Measurements from ENCODE around the gene IL6R. TPM values are rescaled to one million over a fixed set of nuclear protein-coding genes. Genes with fewer than 3 reads are reported as not detected.

IL6R gene
- total and polyA plus RNA-seq, 2 donors (not counting 1 experiment from before 2014, with no cell fraction given) = 3.5 to 5.3 TPM

GRCh38 chr1:154453574-154454352, 48.6 kb downstream of the IL6R start:
- Mint-ChIP-seq H3K27ac (no peak overlapping the region), H3K9me3 (ENCODE audit: insufficient read depth) (no peaks in the 10 kb centered on the region), H3K4me1 (no peaks in the 10 kb centered on the region), H3K27me3 (no peaks in the 10 kb centered on the region), H3K4me3 (no peak overlapping the region)
- 88% methylated on average over 3 of the region's 5 CpGs for WGBS (ENCODE audit: insufficient coverage)
- H3K36me3 ChIP-seq (replicated peaks in 1 of 2; ENCODE audit: control extremely low read depth in 1 of 2, control insufficient read depth in 1 of 2, extremely low read depth in 1 of 2, insufficient read depth in 2 of 2, low read length in 1 of 2) = no peaks in the 10 kb centered on the region
- DNase-seq (no peak), ATAC-seq (ENCODE audit: low read depth) (no peak)
- no peak overlapping the region for H3K9ac ChIP-seq (ENCODE audit: low read length)
- TF ChIP-seq CTCF (IDR thresholded peaks at IDR 0.05) (no peak), EZH2 (IDR thresholded peaks at IDR 0.05; ENCODE audit: borderline replicate concordance, insufficient read depth, low read depth, low read length, poor library complexity, severe bottlenecking) (no peak)
- H3K27me3 ChIP-seq (replicated peaks in 1 of 4; ENCODE audit: control extremely low read depth in 1 of 4, control insufficient read depth in 3 of 4, insufficient read depth in 4 of 4, low read length in 3 of 4) = no peaks in the 10 kb centered on the region
- no peaks in the 10 kb centered on the region for H4K20me1 ChIP-seq (ENCODE audit: control insufficient read depth, insufficient read depth, low read length, poor library complexity, severe bottlenecking)
- H3K79me2 ChIP-seq (ENCODE audit: control insufficient read depth, insufficient read depth, low read length) = no peaks in the 10 kb centered on the region
- H3K4me2 ChIP-seq (replicated peaks; ENCODE audit: low read depth, low read length, poor library complexity, severe bottlenecking) = no peak overlapping the region
- no peak overlapping the region for H2AFZ ChIP-seq (ENCODE audit: insufficient read depth, low read depth, low read length, poor library complexity, severe bottlenecking)
- intact Hi-C loops (cut with micrococcal nuclease) = no loop called here
- ChIA-PET CTCF (no interaction called here), POLR2A (no interaction called here)
- no peaks in the 10 kb centered on the region for H3K9me3 ChIP-seq (ENCODE audit: control extremely low read depth in 1 of 3, control insufficient read depth in 2 of 3, insufficient read depth in 1 of 3, low read length in 2 of 3)
- H3K4me3 ChIP-seq (ENCODE audit: control extremely low read depth in 1 of 5, extremely low read depth in 1 of 5, insufficient read depth in 1 of 5, low read depth in 2 of 5, low read length in 4 of 5) = no peak overlapping the region
- no peaks in the 10 kb centered on the region for H3K4me1 ChIP-seq (ENCODE audit: control insufficient read depth in 2 of 2, insufficient read depth in 2 of 2, low read length in 2 of 2)
- no peak overlapping the region for H3K27ac ChIP-seq (ENCODE audit: low read length in 2 of 2)

- Histone ChIP-seq H3K27ac (ENCODE audit: low read length in 2 of 2) (no peak overlapping the region), H3K27me3 (replicated peaks in 1 of 4; ENCODE audit: control extremely low read depth in 1 of 4, control insufficient read depth in 3 of 4, insufficient read depth in 4 of 4, low read length in 3 of 4) (no peaks in the 10 kb centered on the region), H4K20me1 (ENCODE audit: control insufficient read depth, insufficient read depth, low read length, poor library complexity, severe bottlenecking) (no peaks in the 10 kb centered on the region), H3K4me3 (ENCODE audit: control extremely low read depth in 1 of 5, extremely low read depth in 1 of 5, insufficient read depth in 1 of 5, low read depth in 2 of 5, low read length in 4 of 5) (no peak overlapping the region), H2AFZ (ENCODE audit: insufficient read depth, low read depth, low read length, poor library complexity, severe bottlenecking) (no peak overlapping the region), H3K79me2 (ENCODE audit: control insufficient read depth, insufficient read depth, low read length) (no peaks in the 10 kb centered on the region), H3K9me3 (ENCODE audit: control extremely low read depth in 1 of 3, control insufficient read depth in 2 of 3, insufficient read depth in 1 of 3, low read length in 2 of 3) (no peaks in the 10 kb centered on the region), H3K4me1 (ENCODE audit: control insufficient read depth in 2 of 2, insufficient read depth in 2 of 2, low read length in 2 of 2) (no peaks in the 10 kb centered on the region), H3K36me3 (replicated peaks in 1 of 2; ENCODE audit: control extremely low read depth in 1 of 2, control insufficient read depth in 1 of 2, extremely low read depth in 1 of 2, insufficient read depth in 2 of 2, low read length in 1 of 2) (no peaks in the 10 kb centered on the region), H3K4me2 (replicated peaks; ENCODE audit: low read depth, low read length, poor library complexity, severe bottlenecking) (no peak overlapping the region), H3K9ac (ENCODE audit: low read length) (no peak overlapping the region)
- Mint-ChIP-seq H3K9me3 (ENCODE audit: insufficient read depth) (no peaks in the 10 kb centered on the region), H3K27ac (no peak overlapping the region), H3K27me3 (no peaks in the 10 kb centered on the region), H3K4me3 (no peak overlapping the region), H3K4me1 (no peaks in the 10 kb centered on the region)
- POLR2A ChIA-PET = no interaction called here
- ATAC-seq (ENCODE audit: low read depth) (no peak), DNase-seq (no peak)
- no peak for TF ChIP-seq EZH2 (IDR thresholded peaks at IDR 0.05; ENCODE audit: borderline replicate concordance, insufficient read depth, low read depth, low read length, poor library complexity, severe bottlenecking)
- no peak for TF ChIP-seq CTCF (IDR thresholded peaks at IDR 0.05)
- intact Hi-C loops (cut with micrococcal nuclease) = no loop called here
- CTCF ChIA-PET = interaction anchor here (0.5 to 0.6 kb wide), 2 partner anchors 119 to 347 kb away, joined by 3 to 4 read pairs; no protein-coding TSS in a partner anchor
- WGBS (ENCODE audit: insufficient coverage) = 80% methylated on average over 1 of the region's 5 CpGs
Observed at GRCh38 chr1:154454386-154455120, 49.4 kb downstream of the IL6R start.

Measured in B cell (primary cell).